Measurements from ENCODE around the gene TMTC1.

TMTC1 gene

GRCh38 chr12:29616664-29617406 is 166.9 kb downstream of the TMTC1 start:
- peak; percentile 85 for DNase-seq (ENCODE audit: low read depth)

- DNase-seq (ENCODE audit: low read depth) = no peak
Observed at GRCh38 chr12:29614694-29615325, 168.9 kb downstream of the TMTC1 start.

DNA sequence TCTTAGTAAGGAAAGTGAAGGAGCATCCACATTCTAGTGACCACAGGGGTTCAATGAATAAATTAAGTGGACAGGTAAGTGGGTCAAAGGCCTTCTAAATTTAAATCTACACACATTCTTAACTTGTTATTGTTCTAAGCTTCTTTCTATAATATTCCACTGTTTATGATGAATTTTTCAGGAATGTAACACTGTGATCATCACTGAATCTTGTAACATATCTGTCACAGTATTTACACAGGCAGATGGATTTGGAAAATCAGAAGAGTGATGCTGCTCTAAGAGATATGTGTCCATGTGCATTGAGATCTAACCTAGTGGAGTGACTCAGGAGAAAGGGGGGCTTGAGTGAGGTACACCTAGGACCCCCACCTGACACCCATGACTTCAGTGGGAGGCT is 170.8 kb downstream of the TMTC1 start:
- DNase-seq (ENCODE audit: low read depth) = no peak

- peak; percentile 90 for DNase-seq (ENCODE audit: low read depth)
Observed at GRCh38 chr12:29611906-29612305, 171.8 kb downstream of the TMTC1 start.

DNA sequence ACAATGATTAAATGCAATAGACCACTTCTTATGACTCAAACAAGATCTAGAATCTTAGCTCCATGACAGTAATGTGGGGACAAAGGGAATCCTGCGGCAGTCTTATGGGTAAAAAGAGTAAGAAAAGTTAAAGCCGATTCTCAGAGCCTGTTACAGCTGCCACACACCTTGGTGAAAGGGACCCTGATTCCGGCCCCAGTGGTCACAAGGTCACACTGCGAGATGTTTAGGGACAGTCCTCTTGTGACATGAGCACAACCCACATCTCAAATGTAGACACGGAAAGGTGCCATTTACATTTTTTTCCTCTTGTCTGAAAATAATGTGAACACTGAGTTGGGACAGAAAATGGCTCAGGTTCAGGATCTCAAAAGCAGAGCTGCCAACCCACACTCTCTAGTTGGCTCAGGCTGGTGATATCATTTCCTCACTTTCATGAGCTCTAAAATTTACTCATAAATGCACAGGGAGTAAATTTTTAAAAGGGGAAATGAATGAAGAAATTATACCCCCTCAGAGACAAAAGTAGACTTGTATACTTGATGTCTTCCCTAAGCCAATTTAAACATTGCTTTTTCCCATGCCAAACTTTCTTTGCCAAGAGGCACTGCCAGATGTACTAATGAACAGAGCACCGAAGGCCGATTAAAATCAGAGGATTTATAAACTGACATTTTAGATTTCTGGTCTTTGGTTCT is 173.1 kb downstream of the TMTC1 start:
- no peak for DNase-seq (ENCODE audit: low read depth)

DNA sequence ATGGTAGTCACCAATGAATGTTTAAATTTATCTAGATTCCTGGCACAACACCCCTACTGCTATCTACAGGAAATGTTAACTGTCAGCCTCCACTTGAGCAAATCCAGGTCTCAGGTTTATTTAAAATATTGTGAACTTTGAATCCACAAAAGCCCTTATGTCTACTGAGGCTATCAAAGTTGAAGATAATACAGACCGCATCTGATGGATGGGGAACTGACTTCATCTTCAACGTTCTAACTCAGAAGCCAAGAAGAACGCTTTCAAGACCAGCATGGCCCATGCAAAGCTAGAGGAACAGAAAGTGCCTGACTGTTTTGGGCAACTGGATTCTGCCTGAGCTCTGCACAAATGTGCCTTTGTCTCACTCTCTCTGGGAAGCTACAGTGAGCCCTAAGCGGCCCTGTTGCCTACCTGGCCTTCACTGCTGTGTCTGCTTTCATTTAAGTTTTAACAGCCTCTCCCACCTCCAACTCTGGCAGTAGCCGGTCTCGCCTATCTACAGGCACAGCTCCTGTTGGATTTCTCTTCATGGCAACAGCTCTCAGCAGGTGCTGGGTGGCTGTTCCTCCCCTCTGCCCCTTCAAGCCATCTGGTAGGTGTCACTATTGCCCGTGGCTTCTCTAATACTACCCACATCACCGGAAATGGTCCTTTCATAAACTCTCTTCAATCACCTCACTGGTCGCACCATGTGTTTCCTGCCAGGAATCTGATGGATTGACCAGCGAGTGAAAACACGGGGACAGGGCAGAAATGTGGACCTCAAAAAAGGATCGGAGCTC is 174.1 kb downstream of the TMTC1 start:
- DNase-seq (ENCODE audit: low read depth) = peak; percentile 92

- DNase-seq (ENCODE audit: low read depth) = no peak
Observed at GRCh38 chr12:29608581-29608980, 175.2 kb downstream of the TMTC1 start.

- DNase-seq (ENCODE audit: low read depth) = no peak
Observed at GRCh38 chr12:29599381-29599780, 184.4 kb downstream of the TMTC1 start.

GRCh38 chr12:29595071-29595755 is 188.5 kb downstream of the TMTC1 start:
- no peak for DNase-seq (ENCODE audit: low read depth)

- DNase-seq (ENCODE audit: low read depth) = no peak
Observed at GRCh38 chr12:29593001-29593400, 190.7 kb downstream of the TMTC1 start.

DNA sequence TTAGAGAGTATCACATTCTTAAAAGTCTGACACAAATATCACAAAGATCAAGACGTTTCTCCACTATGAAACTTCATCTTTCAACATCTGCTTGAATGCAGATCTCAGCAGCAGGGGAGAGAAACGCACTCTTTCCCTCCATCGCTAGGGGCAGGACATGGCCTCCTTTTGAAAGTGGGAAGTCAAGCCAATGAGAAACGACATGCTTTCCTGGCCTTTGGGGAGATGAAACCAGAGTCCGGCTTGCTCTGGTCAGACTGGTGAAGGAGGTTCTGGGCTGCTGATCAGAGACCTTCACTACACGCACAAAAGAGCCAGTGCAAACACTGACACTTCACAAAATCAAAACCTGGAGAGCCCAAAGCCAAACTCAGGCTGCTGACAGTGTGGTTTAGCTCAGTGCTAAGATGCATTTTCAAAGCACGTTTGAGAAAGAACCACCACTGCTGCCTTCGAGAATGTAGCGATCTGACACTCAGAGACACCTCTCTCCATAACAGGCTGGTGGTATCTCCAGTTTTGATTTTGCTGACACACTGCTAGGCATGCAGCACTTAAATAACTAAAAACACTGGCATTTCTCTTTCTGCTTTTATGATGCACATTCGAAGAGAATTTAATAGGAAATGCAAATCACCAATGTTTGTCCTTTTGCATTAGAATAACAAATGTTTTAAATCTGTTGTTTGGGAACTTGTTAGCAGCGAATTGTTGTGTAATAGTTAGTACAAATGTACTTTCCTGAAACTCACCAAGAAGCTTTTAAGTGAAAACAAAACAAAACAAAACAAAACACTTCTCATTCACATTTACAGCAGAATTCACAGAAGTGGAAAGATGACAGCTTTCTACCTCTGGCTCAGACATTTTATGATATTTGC is 192.4 kb downstream of the TMTC1 start:
- peak; percentile 41 for DNase-seq (ENCODE audit: low read depth)

DNA sequence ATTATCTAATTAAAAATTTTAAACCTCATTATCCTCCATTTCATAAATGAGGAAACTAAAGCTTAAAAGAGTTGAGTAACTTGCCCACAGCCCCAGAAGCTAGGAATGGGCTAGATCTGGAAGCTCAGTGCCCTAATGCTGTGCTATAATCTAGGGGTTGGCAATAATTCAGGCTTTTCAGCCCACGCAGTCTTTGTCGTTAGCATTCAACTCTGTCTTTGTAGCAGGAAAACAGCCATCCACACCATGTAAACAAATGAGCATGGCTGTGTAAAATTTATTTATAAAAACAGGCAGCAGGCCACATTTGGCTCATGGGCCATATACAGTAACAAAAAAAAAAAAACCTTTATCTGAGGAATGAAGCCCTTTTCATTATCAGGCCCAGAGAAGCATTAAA is 193.9 kb downstream of the TMTC1 start:
- DNase-seq (ENCODE audit: low read depth) = peak; percentile 54

GRCh38 chr12:29589286-29589820 is 194.4 kb downstream of the TMTC1 start:
- peak; percentile 80 for DNase-seq (ENCODE audit: low read depth)

GRCh38 chr12:29582677-29583272 is 201.0 kb downstream of the TMTC1 start:
- no peak for DNase-seq (ENCODE audit: low read depth)

DNA sequence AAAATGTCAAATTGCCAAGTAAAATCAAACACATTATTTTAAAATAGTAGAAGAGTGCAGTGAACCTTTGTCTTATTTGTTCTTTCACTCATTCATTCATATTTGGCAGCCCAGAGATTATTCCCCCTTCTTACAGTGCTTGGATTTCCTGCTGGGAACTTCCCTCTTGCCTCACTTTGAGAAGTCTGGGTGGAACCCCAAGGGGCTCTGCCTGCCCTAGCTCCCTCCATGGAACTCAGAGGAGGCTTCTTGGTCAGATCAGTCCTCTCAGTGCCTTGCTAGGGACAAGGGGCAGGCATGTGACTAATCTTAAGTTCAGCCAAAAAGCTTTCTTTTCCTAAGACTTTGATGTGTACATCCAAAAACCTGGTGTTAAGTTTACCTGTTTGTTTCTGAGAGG is 201.6 kb downstream of the TMTC1 start:
- DNase-seq (ENCODE audit: low read depth) = no peak

DNA sequence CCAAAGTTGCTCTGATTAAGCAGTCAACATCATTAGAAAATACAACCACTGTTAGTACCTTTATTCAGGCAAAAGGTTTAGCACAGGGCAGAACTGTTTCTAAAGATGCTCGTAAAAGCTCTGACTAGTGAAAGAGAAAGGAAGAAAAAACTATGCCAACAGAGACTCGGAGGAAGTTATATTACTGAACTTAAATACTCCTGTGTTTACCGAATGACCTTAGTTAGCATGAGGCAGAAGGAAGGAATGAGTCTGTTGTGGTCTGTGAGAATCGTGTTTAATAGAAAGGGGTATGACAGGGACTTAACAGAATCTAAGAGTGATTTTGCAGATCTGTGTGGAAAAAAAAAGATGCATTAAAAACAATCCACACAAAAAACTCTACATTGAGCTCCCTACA is 202.1 kb downstream of the TMTC1 start:
- DNase-seq (ENCODE audit: low read depth) = peak; percentile 90

DNA sequence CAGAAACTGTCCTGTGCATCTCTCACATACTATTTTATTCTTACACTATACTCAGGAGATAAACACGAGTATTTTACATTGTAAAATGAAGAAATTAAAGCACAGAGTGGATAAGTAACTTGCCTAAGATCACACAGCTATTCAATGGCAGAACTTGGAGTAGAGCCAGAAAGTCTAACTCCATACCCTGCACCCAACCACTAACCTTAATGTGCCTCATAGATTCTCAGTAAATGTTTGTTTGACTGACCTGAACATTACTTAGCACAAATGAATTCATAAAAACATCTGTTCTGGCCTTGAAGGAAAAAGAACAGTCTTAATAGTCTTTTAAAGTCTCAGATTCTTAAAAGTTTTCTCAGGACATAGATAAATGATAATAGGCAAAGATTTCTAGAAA is 202.8 kb downstream of the TMTC1 start:
- peak; percentile 53 for DNase-seq (ENCODE audit: low read depth)

GRCh38 chr12:29578731-29579130 is 205.0 kb downstream of the TMTC1 start:
- DNase-seq (ENCODE audit: low read depth) = no peak

DNA sequence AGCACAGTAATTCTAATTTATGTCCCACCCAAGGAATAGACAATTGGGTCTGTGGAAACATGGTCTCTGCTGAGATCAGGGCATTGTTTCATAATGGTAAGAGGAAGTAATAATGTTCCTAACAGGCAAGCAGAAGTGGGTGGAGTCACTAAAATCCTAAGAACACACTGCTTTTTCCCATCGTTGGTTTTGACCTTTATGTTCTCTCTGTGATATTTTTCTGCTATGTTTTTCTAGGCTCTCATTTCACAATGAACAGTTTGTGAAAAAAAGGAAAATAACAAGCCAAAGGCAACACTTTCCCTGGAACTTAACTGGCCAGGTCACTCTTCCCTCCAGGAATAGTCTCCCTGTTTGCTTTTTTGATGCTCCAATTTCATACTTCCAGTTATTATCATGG is 205.7 kb downstream of the TMTC1 start:
- no peak for DNase-seq (ENCODE audit: low read depth)

DNA sequence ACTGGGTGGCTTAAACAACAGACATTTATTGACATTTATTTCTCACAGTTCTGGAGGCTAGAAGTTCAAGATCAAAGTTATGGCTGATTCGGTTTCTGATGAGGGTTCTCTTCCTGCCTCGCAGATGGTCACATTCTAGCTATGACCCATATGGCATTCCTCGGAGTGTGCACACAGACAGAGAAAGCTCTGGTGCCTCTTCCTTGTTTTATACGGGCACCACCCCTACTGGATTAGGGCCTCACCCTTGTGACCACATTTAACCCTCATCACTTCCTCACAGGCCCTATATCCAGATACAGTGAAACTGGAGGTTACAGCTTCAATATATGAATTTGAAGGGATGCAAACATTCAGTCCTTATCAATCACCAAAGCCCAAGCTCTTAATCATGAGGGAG is 209.2 kb downstream of the TMTC1 start:
- DNase-seq (ENCODE audit: low read depth) = no peak
